ENCODE measurements around the gene EIF2B4.

- no peak for TF ChIP-seq CTCF (IDR thresholded peaks at IDR 0.05)
- TF ChIP-seq POLR2A (IDR thresholded peaks at IDR 0.05): no peak
These were observed 5.5 kb upstream of the EIF2B4 start for GRCh38 chr2:27375513-27376099.
